IMR-90 (cell line): ENCODE data around the gene ADGRB3. TPM values are rescaled to one million over a fixed set of nuclear protein-coding genes. Genes with fewer than 3 reads are reported as not detected.

ENCODE experiments used
- ATAC-seq: fragments of 200-7000 bp; cut with Tn5 transposase; 2 replicates; pipeline ENCODE4 v1.9.1; 2020; ENCODE audit warnings: low read depth, mild to moderate bottlenecking, moderate library complexity
- BruUV-seq: library from RNA; stranded (reverse); fragments of 400-500 nt; replicated peaks from 2 replicates; lab custom pipeline; 2021; lab: Mats Ljungman, UMichigan
- CTCF ChIA-PET: fragments of 300-600 bp; formaldehyde crosslinking; extraction: SDS; loops from one replicate; lab custom pipeline; 2021; ENCODE audit warnings: antibody characterized with exemption; lab: Yijun Ruan, JAX
- POLR2A ChIA-PET: fragments of 300-600 bp; sonication (Branson Sonifier 250); formaldehyde crosslinking; loops from one replicate; lab custom pipeline; 2022; ENCODE audit warnings: antibody characterized with exemption; ENCODE audit not compliant: unreplicated experiment; lab: Charles Lee
- DNase-seq: peaks from one replicate; pipeline ENCODE4 v3.0.0; 2013
- H2AFZ ChIP-seq: replicated peaks from 2 replicates; pipeline ENCODE3; 2013; ENCODE audit warnings: low read length, mild to moderate bottlenecking; ENCODE audit not compliant: poor library complexity
- H2AK5ac ChIP-seq: 2 replicates; pipeline ENCODE4 v1.6.1; 2013; ENCODE audit warnings: low read depth, low read length, inconsistent platforms
- H2AK9ac ChIP-seq: replicated peaks from 2 replicates; pipeline ENCODE3; 2013; ENCODE audit warnings: mild to moderate bottlenecking, low read depth, low read length, moderate library complexity; ENCODE audit not compliant: poor library complexity
- H2BK120ac ChIP-seq: 2 replicates; pipeline ENCODE4 v1.6.1; 2013; ENCODE audit warnings: low read depth, low read length, inconsistent platforms
- H2BK15ac ChIP-seq: 3 replicates; pipeline ENCODE4 v1.6.1; 2013; ENCODE audit warnings: low read depth, low read length, inconsistent platforms
- H2BK20ac ChIP-seq: 2 replicates; pipeline ENCODE4 v1.6.1; 2013; ENCODE audit warnings: low read depth, mild to moderate bottlenecking, inconsistent platforms, low read length, moderate library complexity
- H2BK5ac ChIP-seq: 2 replicates; pipeline ENCODE4 v1.6.1; 2013; ENCODE audit warnings: mild to moderate bottlenecking, low read depth, low read length, inconsistent platforms; ENCODE audit not compliant: poor library complexity, severe bottlenecking
- H3K14ac ChIP-seq: replicated peaks from 2 replicates; pipeline ENCODE4 v1.6.1; 2013; ENCODE audit warnings: low read depth, low read length, inconsistent platforms
- H3K18ac ChIP-seq: 2 replicates; pipeline ENCODE4 v1.6.1; 2013; ENCODE audit warnings: low read depth, low read length, control low read depth
- H3K23ac ChIP-seq: 2 replicates; pipeline ENCODE4 v1.6.1; 2013; ENCODE audit warnings: low read depth, low read length, inconsistent platforms
- H3K27ac ChIP-seq: 2 replicates; pipeline ENCODE4 v1.5.1; 2013; ENCODE audit warnings: mild to moderate bottlenecking, control low read depth, low read length; ENCODE audit not compliant: insufficient read depth
- H3K27me3 ChIP-seq: 2 replicates; pipeline ENCODE4 v1.6.1; 2013; ENCODE audit warnings: low read length; ENCODE audit not compliant: control insufficient read depth, insufficient read depth
- H3K36me3 ChIP-seq: 2 replicates; pipeline ENCODE4 v1.6.1; 2013; ENCODE audit warnings: low read length, mixed read lengths; ENCODE audit not compliant: control insufficient read depth, insufficient read depth
- H3K4ac ChIP-seq: 2 replicates; pipeline ENCODE4 v1.6.1; 2013; ENCODE audit warnings: low read depth, low read length, inconsistent platforms
- H3K4me1 ChIP-seq: 2 replicates; pipeline ENCODE4 v1.6.1; 2013; ENCODE audit warnings: low read length, mixed read lengths; ENCODE audit not compliant: control insufficient read depth, insufficient read depth
- H3K4me2 ChIP-seq: 2 replicates; pipeline ENCODE4 v1.6.1; 2013; ENCODE audit warnings: low read depth, mild to moderate bottlenecking, control low read depth, low read length, moderate library complexity
- H3K4me3 ChIP-seq: 2 replicates; pipeline ENCODE4 v1.5.1; 2013; ENCODE audit warnings: low read depth, mild to moderate bottlenecking, control low read depth, low read length, moderate library complexity; ENCODE audit not compliant: insufficient read depth
- H3K56ac ChIP-seq: 2 replicates; pipeline ENCODE4 v1.6.1; 2013; ENCODE audit warnings: low read length, inconsistent platforms; ENCODE audit not compliant: insufficient read depth; ENCODE audit errors: extremely low read depth
- H3K79me1 ChIP-seq, 2 experiments: 2 replicates each; pipeline ENCODE4 v1.6.1; 2013; ENCODE audit warnings: low read length in 2 of 2, inconsistent platforms in 1 of 2, low read depth in 1 of 2
- H3K9ac ChIP-seq: 2 replicates; pipeline ENCODE4 v1.6.1; 2013; ENCODE audit warnings: low read depth, low read length, control low read depth
- H3K9me1 ChIP-seq: 2 replicates; pipeline ENCODE4 v1.6.1; 2013; ENCODE audit warnings: low read length, inconsistent platforms; ENCODE audit not compliant: insufficient read depth
- H3K9me3 ChIP-seq: 2 replicates; pipeline ENCODE4 v1.6.1; 2013; ENCODE audit warnings: low read length; ENCODE audit not compliant: control insufficient read depth, insufficient read depth
- H4K20me1 ChIP-seq: 2 replicates; pipeline ENCODE4 v1.6.1; 2013; ENCODE audit warnings: low read length, inconsistent platforms; ENCODE audit not compliant: insufficient read depth
- H4K5ac ChIP-seq: 2 replicates; pipeline ENCODE4 v1.6.1; 2013; ENCODE audit warnings: mild to moderate bottlenecking, low read depth, low read length, control low read depth
- H4K8ac ChIP-seq, 2 experiments: 2 replicates each; pipeline ENCODE4 v1.6.1; 2013; ENCODE audit warnings: low read depth in 2 of 2, low read length in 2 of 2, control low read depth in 1 of 2, inconsistent platforms in 1 of 2
- H4K91ac ChIP-seq: 2 replicates; pipeline ENCODE4 v1.6.1; 2013; ENCODE audit warnings: low read depth, low read length, inconsistent platforms; ENCODE audit not compliant: insufficient read depth
- CEBPB ChIP-seq: IDR thresholded peaks from 2 replicates; pipeline ENCODE4 v1.6.1; 2012; ENCODE audit warnings: low read depth, low read length, improper control_type of control experiment
- CHD1 ChIP-seq: IDR thresholded peaks from 2 replicates; pipeline ENCODE4 v1.6.1; 2012; ENCODE audit warnings: low read depth, low read length, improper control_type of control experiment
- MAFK ChIP-seq: IDR thresholded peaks from 2 replicates; pipeline ENCODE4 v1.6.1; 2012; ENCODE audit warnings: low read depth, low read length, improper control_type of control experiment
- MXI1 ChIP-seq: IDR thresholded peaks from 2 replicates; pipeline ENCODE4 v1.6.1; 2012; ENCODE audit warnings: low read depth, mild to moderate bottlenecking, low read length, moderate library complexity, borderline replicate concordance
- NFE2L2 ChIP-seq: fragments of 150-350 bp; IDR thresholded peaks from 2 replicates; pipeline ENCODE4 v1.6.1; 2016; ENCODE audit warnings: low read depth, mild to moderate bottlenecking, low read length
- RAD21 ChIP-seq: IDR thresholded peaks from 2 replicates; pipeline ENCODE4 v1.6.1; 2012; ENCODE audit warnings: low read length, improper control_type of control experiment
- WGBS, 2 experiments: methylation state at CpG; one replicate each; pipeline versions ENCODE4 v1.1.5 to v1.1.7; 2013; ENCODE audit warnings: missing lambda C conversion rate in 2 of 2; ENCODE audit not compliant: insufficient read length in 1 of 2; ENCODE audit errors: extremely low coverage in 2 of 2; 5-methylcytosine and 5-hydroxymethylcytosine counted together
- dilution Hi-C: fragments of 300-500 bp; cut with HindIII; formaldehyde crosslinking; loops from one replicate; pipeline ENCODE4 v1.14.3; 2018; ENCODE audit warnings: low sequenced_read_pairs; ENCODE audit not compliant: unreplicated experiment
- in situ Hi-C: fragments of 300-500 bp; cut with MboI; formaldehyde crosslinking; loops from 3 replicates; pipeline ENCODE4 v1.14.3; 2019; ENCODE audit warnings: low sequenced_read_pairs, inconsistent platforms, mixed read lengths
- intact Hi-C: fragments of 100-400 bp; cut with micrococcal nuclease; formaldehyde crosslinking; loops from 2 replicates; pipeline ENCODE4 v1.10.0; 2022
- polyA plus RNA-seq, 3 experiments: library from polyadenylated mRNA; depleted of rRNA; stranded (reverse); fragments of >200 nt; gene quantifications; 2 replicates each; pipeline ENCODE4 v1.2.3, GENCODE V29; 2012; ENCODE audit warnings: low replicate concordance in 1 of 3
- total RNA-seq: library from RNA; depleted of rRNA; stranded (reverse); fragments of >200 nt; gene quantifications from 2 replicates; pipeline ENCODE4 v1.2.3, GENCODE V29; 2012
- TF ChIP-seq, protein P1 (sequence below): fragments of 150-350 bp; IDR thresholded peaks from 2 replicates; pipeline ENCODE4 v1.6.1; 2016; ENCODE audit warnings: low read depth, mild to moderate bottlenecking, low read length, moderate library complexity, borderline replicate concordance
- TF ChIP-seq, protein P2 (sequence below): fragments of 150-350 bp; IDR thresholded peaks from 2 replicates; pipeline ENCODE4 v1.6.1; 2017; ENCODE audit warnings: mild to moderate bottlenecking, antibody characterized with exemption, low read length, low read depth

The ADGRB3 gene
- total and polyA plus RNA-seq, 2 of the 4 experiments (the other 2 are of a cell fraction) = not detected

DNA sequence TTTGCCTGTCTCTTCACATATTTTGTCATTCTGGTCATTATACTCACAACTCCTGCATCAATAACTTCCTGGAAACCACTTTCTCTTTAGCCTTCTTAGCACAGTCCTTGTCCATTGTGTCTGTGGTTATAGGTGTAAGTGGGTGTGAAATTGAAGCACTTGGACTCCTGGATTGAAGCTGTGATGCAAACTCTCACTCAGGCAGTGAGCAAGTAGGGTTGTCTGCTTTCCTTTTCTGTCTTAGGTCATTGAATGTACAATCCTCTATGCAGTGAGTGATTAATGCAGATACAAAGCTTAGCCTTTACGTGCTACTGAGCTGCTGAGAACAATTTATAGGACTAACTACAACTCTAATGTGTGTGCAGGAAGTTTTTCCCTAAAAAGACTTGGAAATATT is 54.8 kb downstream of the ADGRB3 start:
- Histone ChIP-seq H2BK120ac (no peak overlapping the region), H2BK20ac (no peak overlapping the region), H3K27me3 (no peaks in the 10 kb centered on the region), H3K56ac (no peak overlapping the region), H4K20me1 (no peaks in the 10 kb centered on the region), H3K4ac (no peak overlapping the region), H3K79me1 (no peaks in the 10 kb centered on the region), H4K8ac (no peak overlapping the region), H3K9me1 (no peaks in the 10 kb centered on the region), H4K5ac (no peak overlapping the region), H3K36me3 (no peaks in the 10 kb centered on the region), H3K9me3 (no peaks in the 10 kb centered on the region; the same call in 1 of the 2 replicates), H3K4me1 (no peaks in the 10 kb centered on the region), H2BK5ac (no peak overlapping the region), H3K27ac (no peak overlapping the region), H3K4me3 (no peak overlapping the region), H3K23ac (no peak overlapping the region), H2AK5ac (no peak overlapping the region), H3K9ac (no peak overlapping the region), H2AK9ac (no peak overlapping the region), H2BK15ac (no peak overlapping the region), H3K4me2 (no peak overlapping the region), H4K91ac (no peak overlapping the region), H3K18ac (no peak overlapping the region), H2AFZ (no peak overlapping the region), H3K14ac (no peak overlapping the region)
- intact Hi-C loops = no loop called here
- in situ Hi-C loops = no loop called here
- BruUV-seq = no TSS peak
- POLR2A ChIA-PET = no interaction called here
- ATAC-seq = no peak
- dilution Hi-C loops = no loop called here
- DNase-seq = no peak
- no CpG with 5 or more reads among the region's 1 CpG for WGBS, 2 experiments
- CTCF ChIA-PET = no interaction called here
- no peak for TF ChIP-seq CEBPB
- TF ChIP-seq MAFK = no peak
- TF ChIP-seq, protein P1, sequence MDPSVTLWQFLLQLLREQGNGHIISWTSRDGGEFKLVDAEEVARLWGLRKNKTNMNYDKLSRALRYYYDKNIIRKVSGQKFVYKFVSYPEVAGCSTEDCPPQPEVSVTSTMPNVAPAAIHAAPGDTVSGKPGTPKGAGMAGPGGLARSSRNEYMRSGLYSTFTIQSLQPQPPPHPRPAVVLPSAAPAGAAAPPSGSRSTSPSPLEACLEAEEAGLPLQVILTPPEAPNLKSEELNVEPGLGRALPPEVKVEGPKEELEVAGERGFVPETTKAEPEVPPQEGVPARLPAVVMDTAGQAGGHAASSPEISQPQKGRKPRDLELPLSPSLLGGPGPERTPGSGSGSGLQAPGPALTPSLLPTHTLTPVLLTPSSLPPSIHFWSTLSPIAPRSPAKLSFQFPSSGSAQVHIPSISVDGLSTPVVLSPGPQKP = no peak
- no peak for TF ChIP-seq MXI1
- no peak for TF ChIP-seq CHD1
- no peak for TF ChIP-seq RAD21
- no peak for TF ChIP-seq NFE2L2
- TF ChIP-seq, protein P2, sequence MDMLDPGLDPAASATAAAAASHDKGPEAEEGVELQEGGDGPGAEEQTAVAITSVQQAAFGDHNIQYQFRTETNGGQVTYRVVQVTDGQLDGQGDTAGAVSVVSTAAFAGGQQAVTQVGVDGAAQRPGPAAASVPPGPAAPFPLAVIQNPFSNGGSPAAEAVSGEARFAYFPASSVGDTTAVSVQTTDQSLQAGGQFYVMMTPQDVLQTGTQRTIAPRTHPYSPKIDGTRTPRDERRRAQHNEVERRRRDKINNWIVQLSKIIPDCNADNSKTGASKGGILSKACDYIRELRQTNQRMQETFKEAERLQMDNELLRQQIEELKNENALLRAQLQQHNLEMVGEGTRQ = no peak
